ENCODE results near the gene FRZB.

GRCh38 chr2:182913064-182913463 lies 46.6 kb upstream of the FRZB start:
- TF ChIP-seq CTCF (conservative IDR thresholded peaks at IDR 0.05): no peak
- no peak for TF ChIP-seq ZFX (IDR thresholded peaks at IDR 0.05)

All from C4-2B (cell line).